HEK293 (cell line): ENCODE measurements around the gene EIF3B.
"Not testable (repeated sequence)": the region's sequence is repeated elsewhere in the genome, so short reads cannot be mapped to it uniquely, and the experiment has no call there.

Experiments used
- PRDM1 ChIP-seq: fragments of 450-650 bp; formaldehyde crosslinking; IDR thresholded peaks from 2 replicates; pipeline ENCODE4; 2016; ENCODE audit warnings: missing biosample characterization, missing genetic modification characterization
- TCF7L2 ChIP-seq: IDR thresholded peaks from 2 replicates; pipeline ENCODE4 v1.6.1; 2011; ENCODE audit warnings: low read depth, mild to moderate bottlenecking, inconsistent platforms, low read length, moderate library complexity, borderline replicate concordance
- YY1 ChIP-seq: fragments of 450-650 bp; formaldehyde crosslinking; IDR thresholded peaks from 2 replicates; pipeline ENCODE4 v1.5.1; 2018; ENCODE audit warnings: missing biosample characterization, missing genetic modification characterization
- ZBTB20 ChIP-seq: fragments of 450-650 bp; formaldehyde crosslinking; IDR thresholded peaks from 2 replicates; pipeline ENCODE4 v1.5.1; 2016; ENCODE audit warnings: missing biosample characterization, missing genetic modification characterization
- ZBTB7A ChIP-seq: fragments of 450-650 bp; formaldehyde crosslinking; IDR thresholded peaks from 2 replicates; pipeline ENCODE4 v1.5.1; 2016; ENCODE audit warnings: low read depth, missing biosample characterization, missing genetic modification characterization
- ZNF146 ChIP-seq: fragments of 450-650 bp; formaldehyde crosslinking; IDR thresholded peaks from 2 replicates; pipeline ENCODE4 v1.5.1; 2016; ENCODE audit warnings: missing biosample characterization, missing genetic modification characterization
- ZNF19 ChIP-seq: fragments of 450-650 bp; formaldehyde crosslinking; IDR thresholded peaks from 2 replicates; pipeline ENCODE4; 2016; ENCODE audit warnings: missing biosample characterization, missing genetic modification characterization, low read depth
- ZNF274 ChIP-seq, 2 experiments: fragments of 200-500 bp in 1 of 2; fragments of 450-650 bp in 1 of 2; sonication (Bioruptor generic) in 1 of 2; formaldehyde crosslinking in 1 of 2; IDR thresholded peaks; 2 replicates each; pipeline versions ENCODE4 v1.5.1 to v1.6.1; 2014 to 2016; ENCODE audit warnings: borderline replicate concordance in 1 of 2, inconsistent platforms in 1 of 2, low read length in 1 of 2, missing biosample characterization in 1 of 2, missing genetic modification characterization in 1 of 2
- ZNF37A ChIP-seq: fragments of 450-650 bp; IDR thresholded peaks from 2 replicates; pipeline ENCODE4 v1.5.1; 2018; ENCODE audit warnings: missing biosample characterization, missing genetic modification characterization
- ZNF776 ChIP-seq: fragments of 450-650 bp; formaldehyde crosslinking; IDR thresholded peaks from 2 replicates; pipeline ENCODE4 v1.5.0; 2017; ENCODE audit warnings: missing biosample characterization, missing genetic modification characterization, borderline replicate concordance
- TF ChIP-seq, protein P1 (sequence below): fragments of 450-650 bp; formaldehyde crosslinking; IDR thresholded peaks from 2 replicates; pipeline ENCODE4 v1.5.1; 2016; ENCODE audit warnings: missing biosample characterization, missing genetic modification characterization, borderline replicate concordance

DNA sequence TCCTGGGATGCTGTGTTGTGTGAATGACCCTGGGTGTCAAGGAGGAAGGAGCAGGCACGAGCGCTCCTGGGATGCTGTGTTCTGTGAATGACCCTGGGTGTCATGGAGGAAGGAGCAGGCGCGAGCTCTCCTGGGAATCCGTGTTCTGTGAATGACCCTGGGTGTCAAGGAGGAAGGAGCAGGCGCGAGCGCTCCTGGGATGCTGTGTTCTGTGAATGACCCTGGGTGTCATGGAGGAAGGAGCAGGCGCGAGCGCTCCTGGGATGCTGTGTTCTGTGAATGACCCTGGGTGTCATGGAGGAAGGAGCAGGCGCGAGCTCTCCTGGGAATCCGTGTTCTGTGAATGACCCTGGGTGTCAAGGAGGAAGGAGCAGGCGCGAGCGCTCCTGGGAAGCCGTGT lies 22.9 kb downstream of the EIF3B start:
- TF ChIP-seq, protein P1, sequence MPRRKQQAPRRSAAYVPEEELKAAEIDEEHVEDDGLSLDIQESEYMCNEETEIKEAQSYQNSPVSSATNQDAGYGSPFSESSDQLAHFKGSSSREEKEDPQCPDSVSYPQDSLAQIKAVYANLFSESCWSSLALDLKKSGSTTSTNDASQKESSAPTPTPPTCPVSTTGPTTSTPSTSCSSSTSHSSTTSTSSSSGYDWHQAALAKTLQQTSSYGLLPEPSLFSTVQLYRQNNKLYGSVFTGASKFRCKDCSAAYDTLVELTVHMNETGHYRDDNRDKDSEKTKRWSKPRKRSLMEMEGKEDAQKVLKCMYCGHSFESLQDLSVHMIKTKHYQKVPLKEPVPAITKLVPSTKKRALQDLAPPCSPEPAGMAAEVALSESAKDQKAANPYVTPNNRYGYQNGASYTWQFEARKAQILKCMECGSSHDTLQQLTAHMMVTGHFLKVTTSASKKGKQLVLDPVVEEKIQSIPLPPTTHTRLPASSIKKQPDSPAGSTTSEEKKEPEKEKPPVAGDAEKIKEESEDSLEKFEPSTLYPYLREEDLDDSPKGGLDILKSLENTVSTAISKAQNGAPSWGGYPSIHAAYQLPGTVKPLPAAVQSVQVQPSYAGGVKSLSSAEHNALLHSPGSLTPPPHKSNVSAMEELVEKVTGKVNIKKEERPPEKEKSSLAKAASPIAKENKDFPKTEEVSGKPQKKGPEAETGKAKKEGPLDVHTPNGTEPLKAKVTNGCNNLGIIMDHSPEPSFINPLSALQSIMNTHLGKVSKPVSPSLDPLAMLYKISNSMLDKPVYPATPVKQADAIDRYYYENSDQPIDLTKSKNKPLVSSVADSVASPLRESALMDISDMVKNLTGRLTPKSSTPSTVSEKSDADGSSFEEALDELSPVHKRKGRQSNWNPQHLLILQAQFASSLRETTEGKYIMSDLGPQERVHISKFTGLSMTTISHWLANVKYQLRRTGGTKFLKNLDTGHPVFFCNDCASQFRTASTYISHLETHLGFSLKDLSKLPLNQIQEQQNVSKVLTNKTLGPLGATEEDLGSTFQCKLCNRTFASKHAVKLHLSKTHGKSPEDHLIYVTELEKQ (tag by site-specific recombination) = not testable (repeated sequence)
- not testable (repeated sequence) for TF ChIP-seq ZNF776 (tag by site-specific recombination); ZNF146; ZNF19 (tag by site-specific recombination); PRDM1; TCF7L2; YY1 (tag by site-specific recombination); ZBTB20 (tag by site-specific recombination); ZNF274 (IDR thresholded peaks at IDR 0.05; ENCODE audit: low read length); ZNF274 (tag by site-specific recombination; IDR thresholded peaks at IDR 0.05; ENCODE audit: borderline replicate concordance); ZBTB7A (tag by site-specific recombination); ZNF37A (tag by site-specific recombination)
